Astrocyte (in vitro differentiated cells and primary cell): ENCODE measurements around the gene DOCK6.

Experiments
- CTCF ChIP-seq: IDR thresholded peaks from 2 replicates; pipeline ENCODE4 v1.5.1; 2011; ENCODE audit warnings: low read depth, mild to moderate bottlenecking, inconsistent platforms, low read length, moderate library complexity; ENCODE audit not compliant: insufficient read depth
- EZH2 ChIP-seq: IDR thresholded peaks from 2 replicates; pipeline ENCODE4 v1.6.1; 2012; ENCODE audit warnings: mild to moderate bottlenecking, low read length, inconsistent platforms; ENCODE audit not compliant: insufficient read depth

DNA sequence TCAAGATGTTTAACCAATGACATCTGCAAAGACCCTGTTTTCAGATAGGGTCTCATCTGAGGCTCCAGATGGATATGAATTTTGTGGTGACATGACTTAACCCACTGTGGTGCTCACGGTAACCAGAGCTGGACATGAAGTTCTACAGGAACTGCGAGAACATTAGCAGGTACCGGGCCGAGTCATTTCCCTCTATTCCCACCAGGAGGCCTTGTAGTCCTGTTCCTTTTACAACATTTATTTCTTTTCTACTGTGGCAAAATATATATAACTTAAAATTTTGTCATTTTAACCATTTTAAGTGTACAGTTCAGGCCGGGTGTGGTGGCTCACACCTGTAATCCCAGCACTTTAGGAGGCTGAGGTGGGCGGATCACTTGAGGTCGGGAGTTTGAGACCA lies 26.0 kb upstream of the DOCK6 start:
- peak; percentile 46 for TF ChIP-seq CTCF
- TF ChIP-seq EZH2, result no peak
